HepG2 (cell line): ENCODE data around the gene KIN. TPM values are rescaled to one million over a fixed set of nuclear protein-coding genes. Genes with fewer than 3 reads are reported as not detected.

Experiments used
- CBX2 ChIP-seq, 2 experiments: fragments of 200-600 bp in 1 of 2; sonication (generic); formaldehyde crosslinking in 1 of 2; IDR thresholded peaks; 2 replicates each; pipeline versions ENCODE4 v1.7.0 to v1.8.1; 2018 to 2022; ENCODE audit warnings: low read depth in 2 of 2, low read length in 1 of 2, mild to moderate bottlenecking in 1 of 2, missing genetic modification reagents in 1 of 2
- ELF3 ChIP-seq: IDR thresholded peaks from 2 replicates; pipeline ENCODE4 v1.6.1; 2016; ENCODE audit warnings: missing genetic modification reagents, missing compliant biosample characterization
- HCFC1 ChIP-seq: fragments of 150-350 bp; IDR thresholded peaks from 2 replicates; pipeline ENCODE4 v1.6.1; 2014; ENCODE audit warnings: low read depth, low read length
- HES4 ChIP-seq: sonication (generic); formaldehyde crosslinking; IDR thresholded peaks from 2 replicates; pipeline ENCODE4 v1.9.0; 2021; ENCODE audit warnings: mild to moderate bottlenecking, missing genetic modification reagents, borderline replicate concordance
- MAZ ChIP-seq, 2 experiments: sonication (generic) in 1 of 2; formaldehyde crosslinking in 1 of 2; IDR thresholded peaks; 2 replicates each; pipeline versions ENCODE4 v1.5.0 to v1.6.1; 2012 to 2020; ENCODE audit warnings: low read depth in 2 of 2, mild to moderate bottlenecking in 2 of 2, borderline replicate concordance in 1 of 2, improper control_type of control experiment in 1 of 2, low read length in 1 of 2, missing genetic modification reagents in 1 of 2, moderate library complexity in 1 of 2
- MBD4 ChIP-seq: IDR thresholded peaks from 2 replicates; pipeline ENCODE4 v1.6.1; 2012; ENCODE audit warnings: low read length, inconsistent platforms, borderline replicate concordance
- MTA3 ChIP-seq: sonication (generic); formaldehyde crosslinking; IDR thresholded peaks from 2 replicates; pipeline ENCODE4 v1.4.0; 2020; ENCODE audit warnings: missing genetic modification reagents
- MTERF4 ChIP-seq: sonication (generic); formaldehyde crosslinking; IDR thresholded peaks from 2 replicates; pipeline ENCODE4 v1.8.0; 2023; ENCODE audit warnings: mild to moderate bottlenecking, missing genetic modification reagents
- SMAD9 ChIP-seq: sonication (generic); formaldehyde crosslinking; IDR thresholded peaks from 2 replicates; pipeline ENCODE4 v1.5.1; 2020; ENCODE audit warnings: mild to moderate bottlenecking, missing genetic modification reagents
- TARDBP ChIP-seq: sonication (generic); formaldehyde crosslinking; IDR thresholded peaks from 2 replicates; pipeline ENCODE4 v1.8.0; 2022; ENCODE audit warnings: mild to moderate bottlenecking, missing genetic modification reagents
- TSC22D2 ChIP-seq: sonication (generic); formaldehyde crosslinking; IDR thresholded peaks from 2 replicates; pipeline ENCODE4 v1.5.1; 2020; ENCODE audit warnings: missing genetic modification reagents, mild to moderate bottlenecking, borderline replicate concordance
- ZGPAT ChIP-seq: IDR thresholded peaks from 2 replicates; pipeline ENCODE4 v1.6.1; 2016; ENCODE audit warnings: mild to moderate bottlenecking
- ZHX2 ChIP-seq, 2 experiments: sonication (generic) in 1 of 2; formaldehyde crosslinking in 1 of 2; IDR thresholded peaks; 2 replicates each; pipeline versions ENCODE4 v1.6.1 to v1.9.0; 2014 to 2022; ENCODE audit warnings: antibody characterized with exemption in 1 of 2, borderline replicate concordance in 1 of 2, inconsistent platforms in 1 of 2, low read depth in 1 of 2, missing genetic modification reagents in 1 of 2
- ZNF207 ChIP-seq: fragments of 450-650 bp; IDR thresholded peaks from 2 replicates; pipeline ENCODE4 v1.6.1; 2016; ENCODE audit warnings: antibody characterized with exemption, borderline replicate concordance
- ZNF335 ChIP-seq: sonication (generic); formaldehyde crosslinking; IDR thresholded peaks from 2 replicates; pipeline ENCODE4 v1.4.0; 2020; ENCODE audit warnings: missing genetic modification reagents
- ZNF674 ChIP-seq: sonication (generic); formaldehyde crosslinking; IDR thresholded peaks from 2 replicates; pipeline ENCODE4 v1.5.0; 2020; ENCODE audit warnings: low read depth, mild to moderate bottlenecking, missing genetic modification reagents
- ZNF781 ChIP-seq: sonication (generic); formaldehyde crosslinking; IDR thresholded peaks from 2 replicates; pipeline ENCODE4 v1.5.1; 2020; ENCODE audit warnings: borderline replicate concordance, mild to moderate bottlenecking, missing genetic modification reagents; ENCODE audit errors: not compliant biosample characterization
- ZSCAN25 ChIP-seq: sonication (generic); formaldehyde crosslinking; IDR thresholded peaks from 2 replicates; pipeline ENCODE4 v1.8.0; 2022; ENCODE audit warnings: mild to moderate bottlenecking, missing genetic modification reagents
- polyA plus RNA-seq, 8 experiments: library from polyadenylated mRNA; depleted of rRNA in 3 of 8; stranded (reverse) in 7 of 8; unstranded in 1 of 8; fragments of >200 nt; fragmentation: Illumina TruSeq in 4 of 8; extraction: Trizol in 4 of 8; gene quantifications; 2 replicates each; pipeline versions ENCODE4 v1.2.1 to v1.2.3, GENCODE V29; 2011 to 2016; ENCODE audit warnings: low read depth in 4 of 8, missing spikeins in 1 of 8, mixed read lengths in 1 of 8; ENCODE audit not compliant: insufficient read depth in 1 of 8
- total RNA-seq, 5 experiments: library from RNA; depleted of rRNA; stranded (reverse); fragments of >200 nt; fragmentation: Illumina TruSeq; extraction: Trizol; gene quantifications; 2 replicates each; pipeline ENCODE4 v1.2.3, GENCODE V29; 2016; ENCODE audit warnings: low read depth in 1 of 5

Gene KIN
- total and polyA plus RNA-seq, 2 of the 13 experiments (the other 11 are each of a cell fraction or from before 2014, with no cell fraction given) = 4.9 to 23.2 TPM

GRCh38 chr10:7818295-7819120, 30.7 kb upstream of the KIN start, which contains the start of gene TAF3 (continued):
- TF ChIP-seq ZNF781 (CRISPR knock-in tag) = no peak
- no peak for TF ChIP-seq ZNF207
- peak; percentile 91 for TF ChIP-seq TARDBP (CRISPR knock-in tag)
- TF ChIP-seq ZHX2 (IDR thresholded peaks at IDR 0.05; ENCODE audit: low read depth) = peak; percentile 82
- TF ChIP-seq ZHX2 (CRISPR knock-in tag; IDR thresholded peaks at IDR 0.05; ENCODE audit: borderline replicate concordance) = no peak
- TF ChIP-seq ZNF335 (CRISPR knock-in tag) = peak; percentile 84; the same call in 1 of the 2 replicates
- peak; percentile 78 for TF ChIP-seq ELF3
- TF ChIP-seq MAZ (IDR thresholded peaks at IDR 0.05; ENCODE audit: borderline replicate concordance, low read depth, low read length) = peak; percentile 64; the same call in 1 of the 2 replicates
- TF ChIP-seq MAZ (CRISPR knock-in tag; IDR thresholded peaks at IDR 0.05; ENCODE audit: low read depth) = peak; percentile 96
- TF ChIP-seq SMAD9 = 0 out of 2 replicates have a peak, but pooled peaks have one; percentile 31
- TF ChIP-seq MBD4 = no peak
- TF ChIP-seq ZSCAN25 (CRISPR knock-in tag) = no peak; the same call in 1 of the 2 replicates
- peak; percentile 87; the same call in 1 of the 2 replicates for TF ChIP-seq HES4 (CRISPR knock-in tag)
- peak; percentile 73; the same call in 1 of the 2 replicates for TF ChIP-seq TSC22D2 (CRISPR knock-in tag)
- peak; percentile 65 for TF ChIP-seq HCFC1
- peak; percentile 94; the same call in 1 of the 2 replicates for TF ChIP-seq MTERF4 (CRISPR knock-in tag)
- TF ChIP-seq ZNF674 (CRISPR knock-in tag) = no peak
- TF ChIP-seq ZGPAT = peak; percentile 97
- TF ChIP-seq MTA3 = no peak
- TF ChIP-seq CBX2 (IDR thresholded peaks at IDR 0.05; ENCODE audit: low read depth, low read length) = no peak
- TF ChIP-seq CBX2 (CRISPR knock-in tag; IDR thresholded peaks at IDR 0.05; ENCODE audit: low read depth) = no peak
